PFSK-1 (cell line): ENCODE data around the gene IGFL2.
A peak's percentile ranks its signal among the peaks of the same experiment; 100 is the strongest.

Experiments
- FOXP2 ChIP-seq: optimal IDR thresholded peaks from 2 replicates; pipeline ENCODE3; 2011; ENCODE audit warnings: borderline replicate concordance, control low read depth, inconsistent platforms; ENCODE audit not compliant: insufficient read depth; ENCODE audit errors: extremely low read length, extremely low read depth
- POLR2AphosphoS5 ChIP-seq: IDR thresholded peaks from 2 replicates; pipeline ENCODE4 v1.6.1; 2012; ENCODE audit warnings: low read depth, mild to moderate bottlenecking, control low read depth, low read length, moderate library complexity
- SIN3A ChIP-seq: IDR thresholded peaks from 2 replicates; pipeline ENCODE4 v1.6.1; 2012; ENCODE audit warnings: mild to moderate bottlenecking, low read length, moderate library complexity, borderline replicate concordance; ENCODE audit not compliant: insufficient read depth
- TAF1 ChIP-seq: IDR thresholded peaks from 2 replicates; pipeline ENCODE4 v1.6.1; 2012; ENCODE audit warnings: low read length, control low read depth, borderline replicate concordance; ENCODE audit not compliant: insufficient read depth
- TF ChIP-seq, protein P1 (sequence below), 2 experiments: IDR thresholded peaks; 2 replicates each; pipeline versions ENCODE4 v1.6.1 to v1.8.0; 2011 to 2012; ENCODE audit warnings: low read depth in 2 of 2, low read length in 2 of 2, control low read depth in 1 of 2, inconsistent platforms in 1 of 2, mild to moderate bottlenecking in 1 of 2, moderate library complexity in 1 of 2; ENCODE audit not compliant: insufficient read depth in 1 of 2

IGFL2 gene

DNA sequence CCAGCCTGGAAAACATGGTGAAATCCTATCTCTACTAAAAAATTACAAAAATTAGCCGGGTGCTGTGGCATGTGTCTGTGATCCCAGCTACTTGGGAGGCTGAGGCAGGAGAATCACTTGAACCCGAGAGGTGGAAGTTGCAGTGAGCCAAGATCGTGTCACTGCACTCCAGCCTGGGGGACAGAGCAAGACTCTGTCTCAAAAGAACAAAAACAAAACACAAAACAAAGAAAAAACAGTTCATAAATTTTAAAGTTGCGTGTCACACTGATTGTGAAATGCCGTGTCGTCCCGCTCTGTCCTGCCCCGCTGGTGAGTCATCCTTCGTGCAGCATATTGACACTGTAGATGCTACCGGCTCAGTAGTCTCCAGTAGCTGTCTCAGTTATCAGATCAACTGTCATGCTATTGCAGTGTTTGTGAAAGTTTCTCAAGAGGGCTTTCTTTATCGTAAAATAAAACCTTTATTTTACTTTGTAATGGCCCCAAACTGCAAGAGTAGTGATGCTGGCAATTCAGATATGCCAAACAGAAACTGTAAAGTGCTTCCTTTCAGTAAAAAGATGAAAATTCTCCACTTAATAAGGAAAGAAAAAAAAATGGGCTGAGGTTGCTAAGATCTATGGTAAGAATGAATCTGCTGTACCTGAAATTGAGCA is 45.1 kb downstream of the IGFL2 start:
- TF ChIP-seq SIN3A (no peak), TAF1 (no peak), POLR2AphosphoS5 (no peak), FOXP2 (no peak)
- TF ChIP-seq, protein P1, sequence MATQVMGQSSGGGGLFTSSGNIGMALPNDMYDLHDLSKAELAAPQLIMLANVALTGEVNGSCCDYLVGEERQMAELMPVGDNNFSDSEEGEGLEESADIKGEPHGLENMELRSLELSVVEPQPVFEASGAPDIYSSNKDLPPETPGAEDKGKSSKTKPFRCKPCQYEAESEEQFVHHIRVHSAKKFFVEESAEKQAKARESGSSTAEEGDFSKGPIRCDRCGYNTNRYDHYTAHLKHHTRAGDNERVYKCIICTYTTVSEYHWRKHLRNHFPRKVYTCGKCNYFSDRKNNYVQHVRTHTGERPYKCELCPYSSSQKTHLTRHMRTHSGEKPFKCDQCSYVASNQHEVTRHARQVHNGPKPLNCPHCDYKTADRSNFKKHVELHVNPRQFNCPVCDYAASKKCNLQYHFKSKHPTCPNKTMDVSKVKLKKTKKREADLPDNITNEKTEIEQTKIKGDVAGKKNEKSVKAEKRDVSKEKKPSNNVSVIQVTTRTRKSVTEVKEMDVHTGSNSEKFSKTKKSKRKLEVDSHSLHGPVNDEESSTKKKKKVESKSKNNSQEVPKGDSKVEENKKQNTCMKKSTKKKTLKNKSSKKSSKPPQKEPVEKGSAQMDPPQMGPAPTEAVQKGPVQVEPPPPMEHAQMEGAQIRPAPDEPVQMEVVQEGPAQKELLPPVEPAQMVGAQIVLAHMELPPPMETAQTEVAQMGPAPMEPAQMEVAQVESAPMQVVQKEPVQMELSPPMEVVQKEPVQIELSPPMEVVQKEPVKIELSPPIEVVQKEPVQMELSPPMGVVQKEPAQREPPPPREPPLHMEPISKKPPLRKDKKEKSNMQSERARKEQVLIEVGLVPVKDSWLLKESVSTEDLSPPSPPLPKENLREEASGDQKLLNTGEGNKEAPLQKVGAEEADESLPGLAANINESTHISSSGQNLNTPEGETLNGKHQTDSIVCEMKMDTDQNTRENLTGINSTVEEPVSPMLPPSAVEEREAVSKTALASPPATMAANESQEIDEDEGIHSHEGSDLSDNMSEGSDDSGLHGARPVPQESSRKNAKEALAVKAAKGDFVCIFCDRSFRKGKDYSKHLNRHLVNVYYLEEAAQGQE (IDR thresholded peaks at IDR 0.05; ENCODE audit: insufficient read depth in 1 of 2, low read depth in 2 of 2, low read length in 2 of 2) = no peak

DNA sequence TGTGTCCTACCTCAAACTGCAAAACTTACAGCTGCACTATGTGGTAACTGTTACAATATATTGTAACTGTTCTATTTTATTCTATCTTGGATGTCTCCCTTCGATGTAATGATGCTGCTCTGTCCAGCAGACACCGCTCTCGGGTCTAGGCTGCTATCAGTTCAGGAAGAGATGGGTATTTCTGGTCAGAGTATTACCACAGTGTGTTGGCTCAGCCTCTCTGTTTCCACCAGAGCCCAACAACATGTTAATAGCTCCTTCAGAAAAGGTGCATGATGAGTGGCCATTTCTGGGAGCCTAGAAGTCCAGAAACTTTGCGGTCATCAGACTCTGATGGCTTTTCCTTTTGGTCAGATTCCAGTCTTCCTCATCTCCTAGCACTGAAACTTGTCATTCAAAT is 45.6 kb downstream of the IGFL2 start:
- TF ChIP-seq, protein P1 (IDR thresholded peaks at IDR 0.05; ENCODE audit: insufficient read depth in 1 of 2, low read depth in 2 of 2, low read length in 2 of 2) = peak; percentile 18 to 79; a peak in 2 of 4 replicates
- TF ChIP-seq SIN3A = no peak

- TF ChIP-seq, protein P1 (IDR thresholded peaks at IDR 0.05; ENCODE audit: insufficient read depth in 1 of 2, low read depth in 2 of 2, low read length in 2 of 2) = no peak
- no peak for TF ChIP-seq TAF1
- no peak for TF ChIP-seq FOXP2
- no peak for TF ChIP-seq POLR2AphosphoS5
- TF ChIP-seq SIN3A = no peak
Observed at GRCh38 chr19:46195104-46195503, 47.1 kb downstream of the IGFL2 start.

DNA sequence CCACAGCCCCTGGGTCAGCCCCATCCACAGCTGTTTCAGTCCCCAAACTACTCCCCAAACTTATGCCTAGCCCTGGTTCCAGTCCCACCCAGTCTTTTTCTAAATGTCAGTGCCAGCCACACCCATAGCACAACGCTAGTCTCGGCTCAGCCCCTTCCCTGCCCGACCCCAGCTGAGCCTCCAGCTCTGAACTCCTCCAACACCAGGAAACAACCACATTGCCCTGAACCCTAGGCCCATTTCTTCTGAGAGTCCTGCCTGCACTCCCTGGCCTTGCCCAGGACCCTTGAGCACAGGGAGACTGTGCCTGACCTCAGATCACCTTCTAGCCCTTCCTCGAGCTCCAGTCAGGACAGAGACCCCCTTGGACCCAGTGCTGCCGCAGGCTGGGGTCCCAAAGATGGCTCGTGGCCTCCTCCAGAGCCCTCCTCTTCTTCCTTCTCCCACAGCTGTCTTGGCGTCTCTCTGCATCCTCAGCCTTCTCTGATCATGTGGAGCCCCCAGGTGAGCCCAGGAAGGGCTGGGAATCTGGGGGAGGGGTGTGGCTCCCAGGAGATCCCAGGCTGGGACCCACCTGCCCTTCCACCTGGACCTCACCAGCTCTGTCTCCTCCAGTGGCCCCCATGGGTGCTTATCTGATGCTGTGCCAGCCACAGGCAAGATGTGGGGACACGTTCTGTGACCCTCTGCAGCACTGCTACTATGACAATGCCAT is 48.5 kb downstream of the IGFL2 start:
- TF ChIP-seq POLR2AphosphoS5 (no peak), FOXP2 (no peak), TAF1 (no peak), SIN3A (no peak)
- TF ChIP-seq, protein P1 (IDR thresholded peaks at IDR 0.05; ENCODE audit: insufficient read depth in 1 of 2, low read depth in 2 of 2, low read length in 2 of 2) = no peak
